Measurements from ENCODE around the gene RIBC1. TPM values are rescaled to one million over a fixed set of nuclear protein-coding genes. Genes with fewer than 3 reads are reported as not detected.

RIBC1 gene
- total RNA-seq, 1 experiment from 2014 or later: 1.2 TPM

DNA sequence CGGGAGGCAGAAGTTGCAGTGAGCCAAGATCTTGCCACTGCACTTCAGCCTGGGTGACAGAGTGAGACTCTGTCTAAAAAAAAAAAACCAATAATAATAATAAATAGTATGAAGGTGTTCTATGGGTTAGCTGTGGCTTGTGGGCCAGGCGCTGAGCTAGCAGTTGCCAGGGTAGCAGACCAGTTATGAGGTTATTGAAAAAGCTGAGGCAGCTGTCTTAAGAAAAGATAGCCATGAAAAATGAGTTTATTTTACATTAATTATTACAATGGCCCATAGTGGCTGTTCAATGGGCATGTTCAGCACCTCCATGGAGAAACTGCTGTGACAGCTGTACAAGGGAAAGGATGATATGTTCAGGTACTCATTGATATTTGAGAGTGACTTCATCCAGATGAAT lies 24.8 kb downstream of the RIBC1 start:
- Mint-ChIP-seq H3K4me3 (ENCODE audit: low read depth, unreplicated experiment) (no peak overlapping the region), H3K4me1 (ENCODE audit: low read depth, unreplicated experiment) (no peaks in the 10 kb centered on the region), H3K27me3 (ENCODE audit: unreplicated experiment) (peaks cover 13% of the 10 kb centered on the region), H3K27ac (ENCODE audit: unreplicated experiment) (no peak overlapping the region), H3K36me3 (ENCODE audit: insufficient read depth, unreplicated experiment) (no peaks in the 10 kb centered on the region), H3K9me3 (ENCODE audit: low read depth, unreplicated experiment) (no peaks in the 10 kb centered on the region)
- intact Hi-C loops (cut with micrococcal nuclease; ENCODE audit: unreplicated experiment): loop anchor here (2.0 kb wide), 1 partner anchor 131 kb away; no protein-coding TSS in a partner anchor
- DNase-seq: no peak
- TF ChIP-seq, protein P1, sequence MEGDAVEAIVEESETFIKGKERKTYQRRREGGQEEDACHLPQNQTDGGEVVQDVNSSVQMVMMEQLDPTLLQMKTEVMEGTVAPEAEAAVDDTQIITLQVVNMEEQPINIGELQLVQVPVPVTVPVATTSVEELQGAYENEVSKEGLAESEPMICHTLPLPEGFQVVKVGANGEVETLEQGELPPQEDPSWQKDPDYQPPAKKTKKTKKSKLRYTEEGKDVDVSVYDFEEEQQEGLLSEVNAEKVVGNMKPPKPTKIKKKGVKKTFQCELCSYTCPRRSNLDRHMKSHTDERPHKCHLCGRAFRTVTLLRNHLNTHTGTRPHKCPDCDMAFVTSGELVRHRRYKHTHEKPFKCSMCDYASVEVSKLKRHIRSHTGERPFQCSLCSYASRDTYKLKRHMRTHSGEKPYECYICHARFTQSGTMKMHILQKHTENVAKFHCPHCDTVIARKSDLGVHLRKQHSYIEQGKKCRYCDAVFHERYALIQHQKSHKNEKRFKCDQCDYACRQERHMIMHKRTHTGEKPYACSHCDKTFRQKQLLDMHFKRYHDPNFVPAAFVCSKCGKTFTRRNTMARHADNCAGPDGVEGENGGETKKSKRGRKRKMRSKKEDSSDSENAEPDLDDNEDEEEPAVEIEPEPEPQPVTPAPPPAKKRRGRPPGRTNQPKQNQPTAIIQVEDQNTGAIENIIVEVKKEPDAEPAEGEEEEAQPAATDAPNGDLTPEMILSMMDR (IDR thresholded peaks at IDR 0.05; ENCODE audit: unreplicated experiment): no peak
- CTCF ChIA-PET: interaction anchor here (0.5 to 0.6 kb wide), 2 partner anchors 11 to 141 kb away, joined by 3 to 5 read pairs; no protein-coding TSS in a partner anchor
- BruUV-seq (replicated peaks): no TSS peak

DNA sequence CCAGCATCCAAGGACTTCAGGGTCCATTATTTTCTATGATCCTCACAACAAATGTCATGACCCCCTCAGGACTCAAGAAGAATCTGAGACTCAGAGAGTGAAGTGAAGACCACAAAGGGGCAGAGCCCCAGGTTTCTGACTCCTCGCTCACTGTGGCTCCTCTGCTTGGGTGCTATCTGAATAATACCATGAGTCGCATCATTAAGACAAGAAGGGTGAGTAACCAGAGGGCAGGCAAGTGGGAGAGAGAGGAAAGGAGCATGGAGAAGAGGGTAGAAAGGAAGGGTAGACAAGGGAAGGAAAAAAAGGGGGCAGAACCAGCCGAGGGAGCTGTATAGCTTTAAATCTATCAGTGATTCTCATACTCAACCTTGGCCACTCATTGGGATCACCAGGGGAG lies 27.0 kb downstream of the RIBC1 start:
- Mint-ChIP-seq H3K27ac (ENCODE audit: unreplicated experiment) (no peak overlapping the region), H3K36me3 (ENCODE audit: insufficient read depth, unreplicated experiment) (no peaks in the 10 kb centered on the region), H3K27me3 (ENCODE audit: unreplicated experiment) (peaks cover 13% of the 10 kb centered on the region), H3K4me1 (ENCODE audit: low read depth, unreplicated experiment) (no peaks in the 10 kb centered on the region), H3K4me3 (ENCODE audit: low read depth, unreplicated experiment) (no peak overlapping the region), H3K9me3 (ENCODE audit: low read depth, unreplicated experiment) (no peaks in the 10 kb centered on the region)
- no peak for DNase-seq
- TF ChIP-seq, protein P1 (IDR thresholded peaks at IDR 0.05; ENCODE audit: unreplicated experiment): no peak
- intact Hi-C loops (cut with micrococcal nuclease; ENCODE audit: unreplicated experiment): no loop called here
- CTCF ChIA-PET: no interaction called here
- BruUV-seq (replicated peaks): no TSS peak

DNA sequence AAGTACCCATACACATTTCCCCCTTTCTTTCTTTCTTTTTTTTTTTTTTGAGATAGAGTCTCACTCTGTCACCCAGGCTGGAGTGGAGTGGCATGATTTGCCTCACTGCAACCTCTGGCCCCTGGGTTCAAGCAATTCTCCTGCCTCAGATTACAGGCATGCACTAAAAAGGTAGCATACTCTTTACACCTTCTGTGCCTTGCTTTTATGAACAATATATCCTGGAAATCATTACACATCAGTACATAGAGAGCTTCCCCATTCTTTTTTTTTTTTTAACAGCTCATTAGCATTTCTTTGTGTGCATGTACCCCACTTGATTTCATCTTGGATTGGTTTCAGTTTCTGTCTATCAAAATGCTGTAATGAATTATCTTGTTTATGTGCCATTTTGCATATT lies 30.1 kb downstream of the RIBC1 start:
- TF ChIP-seq, protein P1 (IDR thresholded peaks at IDR 0.05; ENCODE audit: unreplicated experiment): no peak
- no peaks in the 10 kb centered on the region for H3K36me3 Mint-ChIP-seq (ENCODE audit: insufficient read depth, unreplicated experiment)
- peaks cover 2% of the 10 kb centered on the region for H3K4me1 Mint-ChIP-seq (ENCODE audit: low read depth, unreplicated experiment)
- H3K9me3 Mint-ChIP-seq (ENCODE audit: low read depth, unreplicated experiment): no peaks in the 10 kb centered on the region
- H3K4me3 Mint-ChIP-seq (ENCODE audit: low read depth, unreplicated experiment): no peak overlapping the region
- intact Hi-C loops (cut with micrococcal nuclease; ENCODE audit: unreplicated experiment): no loop called here
- peaks cover 33% of the 10 kb centered on the region for H3K27me3 Mint-ChIP-seq (ENCODE audit: unreplicated experiment)
- CTCF ChIA-PET: no interaction called here
- no peak overlapping the region for H3K27ac Mint-ChIP-seq (ENCODE audit: unreplicated experiment)
- no TSS peak for BruUV-seq (replicated peaks)
- no peak for DNase-seq

DNA sequence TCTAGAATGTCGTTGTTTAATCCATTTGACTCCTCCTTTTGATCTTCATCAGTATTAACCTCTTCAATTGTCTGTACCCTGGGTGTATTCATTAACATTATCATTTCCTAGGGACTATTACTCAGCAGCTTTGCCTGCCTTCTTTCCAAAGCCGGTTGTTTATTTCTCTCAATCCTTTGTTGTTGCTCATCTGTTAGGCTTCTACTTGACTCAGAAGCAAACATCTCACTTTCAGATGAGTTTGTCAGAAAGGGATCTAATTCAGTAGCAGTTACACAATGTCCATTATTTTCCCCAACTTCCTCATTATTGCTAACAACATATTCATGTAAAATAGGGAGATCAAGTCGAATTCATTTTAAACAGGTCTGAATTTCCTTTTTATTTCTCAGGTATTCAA lies 33.6 kb downstream of the RIBC1 start:
- H3K27me3 Mint-ChIP-seq (ENCODE audit: unreplicated experiment): peaks cover 33% of the 10 kb centered on the region
- CTCF ChIA-PET: no interaction called here
- H3K4me1 Mint-ChIP-seq (ENCODE audit: low read depth, unreplicated experiment): peaks cover 12% of the 10 kb centered on the region
- H3K36me3 Mint-ChIP-seq (ENCODE audit: insufficient read depth, unreplicated experiment): no peaks in the 10 kb centered on the region
- BruUV-seq (replicated peaks): no TSS peak
- no peak overlapping the region for H3K27ac Mint-ChIP-seq (ENCODE audit: unreplicated experiment)
- H3K9me3 Mint-ChIP-seq (ENCODE audit: low read depth, unreplicated experiment): no peaks in the 10 kb centered on the region
- no peak for DNase-seq
- intact Hi-C loops (cut with micrococcal nuclease; ENCODE audit: unreplicated experiment): no loop called here
- no peak overlapping the region for H3K4me3 Mint-ChIP-seq (ENCODE audit: low read depth, unreplicated experiment)
- TF ChIP-seq, protein P1 (IDR thresholded peaks at IDR 0.05; ENCODE audit: unreplicated experiment): no peak

Measured in Calu3 (cell line).